ENCODE results near the gene OXSR1. TPM values are rescaled to one million over a fixed set of nuclear protein-coding genes. Genes with fewer than 3 reads are reported as not detected.

The OXSR1 gene
- total and polyA plus RNA-seq, 10 donors, result 9.3 to 45.0 (median 30.5) TPM

DNA sequence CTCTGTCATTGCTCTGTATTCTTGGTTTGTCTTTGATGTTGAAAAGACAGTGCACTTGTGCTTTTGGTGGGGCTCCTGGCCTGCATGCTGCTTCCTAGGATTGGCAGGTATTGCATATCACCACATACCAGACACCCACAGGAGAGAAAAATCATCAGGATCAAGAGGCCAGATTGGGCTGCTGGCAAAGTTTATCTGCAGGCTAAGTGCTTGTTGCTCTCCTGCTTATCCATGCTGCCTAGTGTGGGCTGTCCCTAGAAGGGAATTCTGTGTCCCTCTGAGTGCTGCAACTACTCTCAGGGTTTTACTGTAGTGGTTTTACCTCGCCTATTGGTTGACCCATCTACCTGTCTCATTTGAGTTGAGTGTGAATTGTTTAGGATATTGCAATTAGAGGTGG, 99.4 kb downstream of the OXSR1 start:
- Histone ChIP-seq H3K27me3 (replicated peaks in 1 of 7) (no peaks in the 10 kb centered on the region), H3K27ac (no peak overlapping the region), H3K36me3 (peaks cover 0 to 12% (median 0%) of the 10 kb centered on the region in 6 donors), H3K4me3 (no peak overlapping the region), H3K9me3 (no peaks in the 10 kb centered on the region), H3K4me1 (peaks cover 3 to 27% (median 6%) of the 10 kb centered on the region in 6 donors)
- TF ChIP-seq, protein P1, sequence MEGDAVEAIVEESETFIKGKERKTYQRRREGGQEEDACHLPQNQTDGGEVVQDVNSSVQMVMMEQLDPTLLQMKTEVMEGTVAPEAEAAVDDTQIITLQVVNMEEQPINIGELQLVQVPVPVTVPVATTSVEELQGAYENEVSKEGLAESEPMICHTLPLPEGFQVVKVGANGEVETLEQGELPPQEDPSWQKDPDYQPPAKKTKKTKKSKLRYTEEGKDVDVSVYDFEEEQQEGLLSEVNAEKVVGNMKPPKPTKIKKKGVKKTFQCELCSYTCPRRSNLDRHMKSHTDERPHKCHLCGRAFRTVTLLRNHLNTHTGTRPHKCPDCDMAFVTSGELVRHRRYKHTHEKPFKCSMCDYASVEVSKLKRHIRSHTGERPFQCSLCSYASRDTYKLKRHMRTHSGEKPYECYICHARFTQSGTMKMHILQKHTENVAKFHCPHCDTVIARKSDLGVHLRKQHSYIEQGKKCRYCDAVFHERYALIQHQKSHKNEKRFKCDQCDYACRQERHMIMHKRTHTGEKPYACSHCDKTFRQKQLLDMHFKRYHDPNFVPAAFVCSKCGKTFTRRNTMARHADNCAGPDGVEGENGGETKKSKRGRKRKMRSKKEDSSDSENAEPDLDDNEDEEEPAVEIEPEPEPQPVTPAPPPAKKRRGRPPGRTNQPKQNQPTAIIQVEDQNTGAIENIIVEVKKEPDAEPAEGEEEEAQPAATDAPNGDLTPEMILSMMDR (IDR thresholded peaks at IDR 0.05 in 8 of 11, conservative IDR thresholded peaks at IDR 0.05 in 3 of 11), result no peak
- TF ChIP-seq POLR2A (IDR thresholded peaks at IDR 0.05) (no peak), POLR2AphosphoS5 (IDR thresholded peaks at IDR 0.05) (no peak)
- WGBS, 5 donors, result 67 to 88% (median 84%) methylated on average over 1 of the region's 1 CpG
- DNase-seq, result no peak
- intact Hi-C loops (cut with DNase I; ENCODE audit: low total_unique reads), result no loop called here

DNA sequence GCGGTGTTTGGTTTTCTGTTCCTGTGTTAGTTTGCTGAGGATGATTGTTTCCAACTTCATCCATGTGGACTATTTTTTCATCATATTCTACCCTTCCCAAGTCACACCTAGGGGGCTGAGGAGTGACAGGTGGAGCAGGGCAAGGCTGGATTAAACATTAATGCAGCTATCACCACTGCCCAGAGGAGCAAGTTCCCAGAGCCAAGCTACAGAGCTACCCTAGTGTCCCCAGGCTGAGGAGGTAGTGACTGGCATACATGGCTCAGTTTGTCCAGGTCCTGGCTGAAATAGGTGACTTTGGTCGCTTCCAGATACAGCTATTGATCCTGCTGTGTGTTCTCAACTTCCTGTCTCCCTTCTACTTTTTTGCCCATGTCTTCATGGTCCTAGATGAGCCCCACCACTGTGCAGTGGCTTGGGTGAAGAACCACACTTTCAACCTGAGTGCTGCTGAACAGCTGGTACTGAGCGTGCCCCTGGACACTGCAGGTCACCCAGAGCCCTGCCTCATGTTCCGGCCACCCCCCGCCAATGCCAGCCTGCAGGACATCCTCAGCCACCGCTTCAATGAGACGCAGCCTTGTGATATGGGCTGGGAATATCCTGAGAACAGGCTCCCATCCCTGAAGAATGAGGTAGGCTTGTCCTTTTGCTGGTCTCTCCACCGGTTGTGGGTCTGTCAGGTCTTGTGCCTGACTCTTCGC, 100.4 kb downstream of the OXSR1 start, which contains the start of gene SLC22A13:
Gene SLC22A13 (plus strand): TSS at position 209 of the 704 bp plus-strand sequence. CDS start 49 bp downstream, at position 258.
- Histone ChIP-seq H3K4me3 (no peak within 1 kb of the TSS), H3K9me3 (no peaks in the 10 kb centered on the region), H3K27me3 (replicated peaks in 1 of 7) (no peaks in the 10 kb centered on the region), H3K36me3 (peaks cover 0 to 12% (median 0%) of the 10 kb centered on the region in 6 donors), H3K27ac (no peak within 1 kb of the TSS), H3K4me1 (peaks cover 3 to 27% (median 6%) of the 10 kb centered on the region in 6 donors)
- TF ChIP-seq, protein P1 (IDR thresholded peaks at IDR 0.05 in 8 of 11, conservative IDR thresholded peaks at IDR 0.05 in 3 of 11), result no peak
- TF ChIP-seq POLR2AphosphoS5 (IDR thresholded peaks at IDR 0.05), result no peak
- TF ChIP-seq POLR2A (IDR thresholded peaks at IDR 0.05), result no peak
- WGBS, 5 donors, result 93 to 98% (median 95%) methylated on average over 8 to 9 of the region's 9 CpGs
- DNase-seq, result no peak
- intact Hi-C loops (cut with DNase I; ENCODE audit: low total_unique reads), result no loop called here

DNA sequence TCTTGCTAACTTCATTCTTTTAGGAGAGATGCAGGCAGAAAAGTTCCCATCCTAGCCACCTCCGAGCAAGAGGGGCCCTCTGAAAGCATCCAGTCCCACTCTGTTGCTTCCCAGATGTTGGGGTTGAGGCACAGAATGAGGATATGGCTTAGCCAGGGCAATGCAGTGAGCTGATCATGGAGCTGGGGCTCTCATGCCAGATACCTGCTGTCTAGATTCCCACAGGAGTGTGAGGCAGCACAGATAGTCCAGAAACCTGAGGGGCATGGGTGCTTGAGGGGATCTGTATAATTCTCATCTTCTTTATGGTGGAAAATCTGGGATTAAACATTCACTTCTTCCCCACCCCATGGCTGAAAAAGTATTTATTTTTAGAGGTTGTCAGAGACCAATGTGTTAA, 101.5 kb downstream of the OXSR1 start:
- Histone ChIP-seq H3K9me3 (no peaks in the 10 kb centered on the region), H3K4me1 (peaks cover 3 to 27% (median 6%) of the 10 kb centered on the region in 6 donors), H3K27me3 (replicated peaks in 1 of 7) (no peaks in the 10 kb centered on the region), H3K36me3 (peaks cover 0 to 6% (median 0%) of the 10 kb centered on the region in 6 donors), H3K27ac (no peak overlapping the region), H3K4me3 (no peak overlapping the region)
- 85 to 100% (median 96%) methylated on average over 1 of the region's 1 CpG for WGBS, 5 donors
- TF ChIP-seq POLR2AphosphoS5 (IDR thresholded peaks at IDR 0.05) (no peak), POLR2A (IDR thresholded peaks at IDR 0.05) (no peak)
- TF ChIP-seq, protein P1 (IDR thresholded peaks at IDR 0.05 in 8 of 11, conservative IDR thresholded peaks at IDR 0.05 in 3 of 11), result no peak
- intact Hi-C loops (cut with DNase I; ENCODE audit: low total_unique reads), result no loop called here
- DNase-seq, result no peak

DNA sequence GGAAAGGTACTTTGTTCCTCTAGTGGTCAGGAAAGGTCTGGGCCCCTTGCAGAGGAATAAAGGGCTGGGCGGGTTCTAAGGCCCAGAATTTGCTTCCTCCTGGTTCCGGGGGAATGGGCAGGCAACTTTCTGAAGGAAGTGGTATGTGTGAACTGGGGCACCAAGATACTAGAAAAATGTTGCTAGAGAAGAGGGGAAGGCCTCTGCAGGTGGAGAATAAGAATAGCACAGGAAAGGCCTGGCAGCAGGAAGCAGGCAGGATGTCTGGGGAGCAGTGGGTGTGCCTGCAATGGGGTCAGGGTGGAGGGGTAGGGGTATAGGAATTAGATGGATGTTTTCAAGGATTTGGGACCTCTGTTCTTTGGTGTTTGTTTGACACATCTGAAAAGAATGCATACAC, 102.3 kb downstream of the OXSR1 start:
- peaks cover 0 to 6% (median 0%) of the 10 kb centered on the region in 6 donors for H3K36me3 ChIP-seq
- 23 to 64% (median 25%) methylated on average over 2 of the region's 2 CpGs for WGBS, 5 donors
- TF ChIP-seq POLR2A (IDR thresholded peaks at IDR 0.05) (no peak), POLR2AphosphoS5 (IDR thresholded peaks at IDR 0.05) (no peak)
- TF ChIP-seq, protein P1 (IDR thresholded peaks at IDR 0.05 in 8 of 11, conservative IDR thresholded peaks at IDR 0.05 in 3 of 11), result no peak
- no peak overlapping the region for H3K4me3 ChIP-seq
- H3K27ac ChIP-seq, result peak overlapping the region in 4 of 8 donors; percentile 7 to 73 (median 55)
- DNase-seq, result no peak
- intact Hi-C loops (cut with DNase I; ENCODE audit: low total_unique reads), result no loop called here
- H3K4me1 ChIP-seq, result peaks cover 3 to 27% (median 6%) of the 10 kb centered on the region in 6 donors
- H3K27me3 ChIP-seq (replicated peaks in 1 of 7), result no peaks in the 10 kb centered on the region
- no peaks in the 10 kb centered on the region for H3K9me3 ChIP-seq

All from spleen (tissue), 11 donors.